Bone marrow (tissue), 2 donors: Measurements from ENCODE around the gene LYRM9.
"Not testable (repeated sequence)": the region's sequence is repeated elsewhere in the genome, so short reads cannot be mapped to it uniquely, and the experiment has no call there.

Experiments used
- DNase-seq, 2 donors: peaks; one replicate each; lab custom pipeline; 2025; lab: John Stamatoyannopoulos, UW

Gene LYRM9

DNA sequence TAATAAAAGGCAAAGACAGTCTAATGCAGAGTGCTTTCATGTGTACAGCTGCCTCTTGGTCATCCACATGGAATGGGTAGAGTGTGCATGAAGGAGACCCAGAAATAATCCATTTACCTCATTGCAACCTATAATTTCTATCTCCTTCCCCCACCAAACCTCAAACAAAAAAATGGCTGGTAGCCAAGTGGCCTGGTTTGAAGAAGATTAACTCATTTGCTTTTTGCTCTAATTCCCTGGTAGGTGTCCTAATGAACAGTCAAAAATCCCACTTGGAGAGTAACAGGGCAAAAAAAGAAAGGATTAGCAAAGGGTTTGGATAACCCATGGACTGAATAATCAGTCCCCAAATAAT is 13.0 kb upstream of the LYRM9 start:
- no peak for DNase-seq

DNA sequence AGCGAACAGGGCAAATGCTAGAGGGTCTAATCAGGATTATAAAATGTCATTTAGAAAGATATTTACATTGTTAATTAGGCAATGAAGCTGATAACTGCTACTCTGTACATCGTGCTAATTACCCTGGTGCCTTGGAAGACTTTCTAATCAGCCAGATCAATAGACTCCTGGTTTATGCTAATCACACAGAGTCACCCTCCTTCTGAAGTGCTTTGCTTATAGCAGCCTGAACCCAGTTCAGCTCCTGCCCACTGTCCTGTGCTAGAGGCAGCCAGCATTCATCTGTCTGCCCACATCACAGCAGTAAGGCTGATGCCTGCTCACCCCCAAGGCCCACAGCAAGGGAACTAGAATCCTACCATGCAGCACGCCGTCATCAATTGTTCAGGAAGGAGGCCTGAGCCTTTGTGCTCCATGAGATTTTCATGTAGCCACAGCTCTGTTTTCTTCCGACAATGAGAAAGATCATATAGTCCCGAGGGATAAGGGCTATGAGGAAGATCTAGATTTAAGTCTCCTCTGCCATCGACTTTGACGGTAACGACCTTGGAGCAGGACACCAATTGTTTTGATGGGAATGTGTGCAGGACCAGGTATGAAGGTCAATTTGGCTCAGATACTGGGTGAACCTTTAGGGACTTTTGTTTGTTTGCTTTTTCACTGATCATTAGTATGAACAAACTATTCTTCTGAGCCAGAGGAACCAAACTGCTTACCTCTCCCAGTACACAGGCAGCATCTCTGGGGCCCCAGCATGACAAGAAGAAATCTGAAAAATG is 12.5 kb upstream of the LYRM9 start:
- no peak for DNase-seq

DNA sequence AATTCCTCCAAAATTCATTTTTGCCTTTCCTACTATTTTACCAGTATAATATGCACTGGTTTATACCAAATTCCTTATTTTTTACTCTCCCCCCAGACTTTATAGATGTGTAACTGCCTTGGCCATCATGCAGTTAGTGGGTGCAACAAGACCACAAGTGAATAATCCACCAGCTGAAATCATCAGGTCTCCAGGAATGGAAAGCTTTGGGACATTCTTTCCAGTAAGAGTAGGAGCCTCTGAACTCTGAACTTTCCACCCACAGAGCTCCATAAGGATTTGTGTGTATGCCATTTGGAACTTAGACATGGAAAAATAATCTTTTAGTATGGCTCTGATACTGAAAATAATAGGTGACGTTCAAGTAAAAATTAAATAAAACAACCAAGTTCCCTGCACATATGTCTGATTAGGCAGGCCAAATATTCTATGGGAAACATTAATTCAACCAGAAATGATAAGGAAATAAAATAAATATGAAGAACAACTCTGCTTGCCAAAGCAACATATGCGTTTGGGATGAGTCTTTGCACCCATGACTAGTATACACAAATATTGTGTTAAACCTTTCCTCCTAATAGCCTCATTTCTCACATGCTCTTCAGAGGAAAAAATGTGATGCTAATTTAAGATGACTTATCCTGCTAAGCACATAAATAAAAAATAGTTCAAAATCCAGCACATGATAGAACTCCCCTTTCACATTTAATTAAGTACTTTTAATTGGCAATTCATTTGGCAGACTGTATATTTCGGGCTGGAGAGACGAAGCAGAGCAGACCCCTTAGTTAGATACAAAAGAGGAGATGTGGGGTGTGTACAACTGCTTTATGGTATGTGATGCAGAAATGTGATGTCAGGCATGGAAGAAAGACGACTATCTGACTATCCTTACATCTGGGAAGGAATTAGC is 11.6 kb upstream of the LYRM9 start:
- DNase-seq, result no peak

DNA sequence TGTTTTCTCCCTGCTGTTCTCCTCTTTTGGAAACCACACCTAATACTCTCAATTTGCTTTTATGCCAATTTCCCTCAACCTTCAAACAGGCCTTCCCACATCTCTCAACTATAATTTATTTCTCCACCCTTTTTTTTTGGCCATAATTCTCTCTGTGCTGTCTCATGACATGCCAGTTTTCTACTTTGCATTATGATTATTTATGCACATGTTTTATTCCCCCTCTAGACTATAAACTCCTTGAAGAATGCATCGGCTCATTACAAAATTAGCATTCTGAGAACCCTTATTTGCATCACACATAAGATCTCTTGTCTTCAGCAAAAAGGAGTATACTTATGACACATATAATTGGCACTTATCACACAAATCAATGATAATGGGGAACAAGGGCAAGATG is 10.9 kb upstream of the LYRM9 start:
- DNase-seq, result no peak

DNA sequence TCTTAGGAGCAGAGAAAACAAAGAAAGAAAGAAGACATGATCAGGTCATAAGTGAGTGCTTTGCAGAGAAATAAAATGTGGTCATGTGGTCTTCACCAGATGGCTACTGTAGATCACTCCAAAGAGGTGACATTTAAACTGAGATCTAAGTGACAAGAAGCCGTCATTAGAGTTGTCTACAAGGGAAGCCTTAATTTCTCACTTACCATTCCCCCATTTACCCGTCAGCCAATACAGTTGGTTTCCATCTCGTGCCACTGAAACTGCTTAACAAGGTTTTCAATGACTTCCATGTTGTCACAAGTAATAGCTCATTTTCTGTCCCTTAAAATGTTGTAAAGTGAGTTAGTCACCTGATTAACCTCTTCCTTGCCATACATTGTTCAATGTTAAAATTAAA is 6.4 kb upstream of the LYRM9 start:
- DNase-seq, result no peak

DNA sequence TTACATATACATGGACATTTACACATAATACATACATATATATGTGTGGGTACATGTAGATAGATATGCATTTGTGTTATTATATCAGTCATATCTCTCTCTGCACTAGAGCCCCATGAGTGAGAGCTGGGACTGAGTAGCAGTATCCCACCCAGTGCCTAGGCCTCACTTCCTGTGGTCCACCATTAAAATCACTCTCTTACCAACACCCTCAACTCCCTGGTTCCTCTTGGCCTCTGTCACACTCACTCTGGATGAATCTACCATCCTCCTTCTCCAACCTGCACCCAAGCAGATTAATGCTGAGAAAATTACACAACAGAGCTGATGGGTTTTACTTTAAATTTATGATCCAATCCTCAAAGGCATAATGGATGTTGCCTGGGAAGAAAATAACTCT is 4.9 kb upstream of the LYRM9 start:
- no peak for DNase-seq

DNA sequence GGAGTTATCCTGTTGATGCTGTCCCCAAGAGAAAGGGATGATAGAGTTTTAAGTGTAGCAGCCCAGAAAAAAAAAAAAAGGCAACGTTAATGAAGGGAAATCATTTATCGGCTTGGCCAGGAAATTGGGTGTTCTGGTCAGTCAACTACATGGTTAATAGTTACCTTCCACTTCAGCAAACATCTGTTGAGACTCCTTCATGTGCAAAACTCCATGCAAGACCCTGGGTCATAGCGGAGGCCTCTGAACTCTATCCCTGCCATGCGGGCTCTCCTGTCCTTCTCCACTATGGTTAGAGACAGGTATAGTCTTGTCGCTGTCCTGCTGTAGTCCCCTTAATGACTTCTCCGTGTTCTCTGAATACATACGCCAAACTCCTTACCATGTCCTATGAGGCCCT is 3.5 kb upstream of the LYRM9 start:
- DNase-seq, result no peak

DNA sequence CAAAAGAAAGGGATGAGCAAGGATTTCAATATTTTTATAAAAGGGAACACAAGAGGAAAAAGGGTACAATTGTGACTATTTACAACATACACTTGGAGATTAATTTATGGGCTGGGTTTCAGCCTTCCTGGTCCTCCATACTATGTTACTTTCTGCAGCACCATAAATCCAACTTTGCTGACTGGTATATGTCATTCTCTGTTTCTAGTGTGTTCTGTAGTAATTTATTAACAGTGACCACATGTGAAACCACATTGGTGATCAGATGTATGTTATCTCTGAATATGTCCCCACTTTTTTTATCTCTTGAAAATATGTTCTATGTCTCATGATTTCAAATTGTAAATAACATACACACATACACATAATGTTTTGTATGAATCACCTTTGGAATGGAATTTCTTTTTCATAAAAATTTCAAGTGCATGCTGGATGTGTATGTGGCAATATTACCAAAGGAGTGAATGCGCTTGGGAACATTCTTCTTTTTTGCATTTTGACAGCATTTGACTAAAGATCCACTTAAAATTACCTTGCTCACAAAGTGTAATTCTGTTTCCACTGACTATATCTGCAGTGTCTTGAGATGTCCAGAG is 2.9 kb upstream of the LYRM9 start:
- DNase-seq, result no peak

DNA sequence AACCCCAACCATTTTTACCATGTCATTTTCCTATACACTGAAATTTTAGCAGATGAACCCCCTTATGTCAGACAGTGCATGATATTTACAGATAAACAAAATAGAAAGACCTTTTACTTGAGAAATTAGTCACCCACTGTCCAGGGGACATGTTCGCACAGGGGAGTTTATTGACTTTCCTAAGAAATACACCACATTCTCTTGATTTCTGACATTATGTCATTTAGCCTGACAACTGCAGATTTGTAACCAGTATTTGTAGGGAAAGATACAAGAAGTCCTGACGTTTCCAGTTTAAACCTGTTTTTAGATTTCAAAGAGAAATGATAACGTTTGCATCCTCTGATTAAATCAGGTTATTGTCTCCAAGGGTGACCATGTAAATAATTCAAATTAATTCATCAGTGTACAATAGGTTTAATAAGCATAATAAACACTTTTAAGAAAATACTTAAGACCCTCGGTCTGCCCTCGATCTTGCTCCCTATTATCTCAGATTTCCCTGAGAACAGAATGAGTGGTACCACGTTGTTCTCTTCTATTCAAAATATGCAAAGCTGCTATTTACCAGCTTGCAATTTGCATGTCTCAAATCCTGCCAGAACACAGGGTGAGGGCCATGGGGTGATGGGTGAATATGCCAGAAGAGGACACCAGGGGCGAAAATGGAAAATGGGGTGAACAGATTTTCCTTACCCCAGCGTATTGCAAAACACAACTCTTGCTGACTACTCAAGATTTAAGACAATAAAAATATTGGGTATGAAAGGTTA is 2.1 kb upstream of the LYRM9 start:
- DNase-seq, result no peak

DNA sequence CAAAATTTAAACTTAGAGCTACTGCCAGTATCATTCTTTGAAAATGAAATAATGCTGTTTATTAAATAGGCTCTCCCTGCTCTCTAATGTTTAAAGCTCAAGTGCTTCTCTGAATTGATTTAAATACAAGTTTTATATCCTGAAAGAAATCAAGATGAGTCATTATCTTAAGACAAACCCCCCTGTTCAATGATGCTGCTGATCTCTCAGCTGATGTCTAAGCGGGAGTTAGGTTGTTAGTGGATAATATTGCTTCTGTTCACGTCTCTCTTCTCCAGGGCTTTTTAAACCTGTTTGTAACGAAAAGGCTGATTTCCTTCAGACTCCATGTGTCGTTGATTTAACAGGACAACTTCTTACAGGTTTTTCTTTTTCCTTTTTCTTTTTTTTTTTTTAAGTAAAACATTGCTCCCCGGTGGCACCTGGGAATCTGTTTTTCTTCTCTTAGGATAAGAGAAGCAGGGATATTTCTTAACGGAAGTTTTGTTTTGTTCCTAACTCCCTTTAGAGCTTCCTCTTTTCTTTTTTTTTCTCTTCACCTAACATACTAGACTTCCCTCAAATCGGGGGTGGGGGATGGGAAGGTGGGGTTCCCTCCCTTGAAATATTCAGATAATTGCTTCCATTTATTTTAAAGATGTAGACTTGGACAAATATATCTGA is 807 bp upstream of the LYRM9 start:
- peak in 1 of 2 donors; percentile 50 for DNase-seq

DNA sequence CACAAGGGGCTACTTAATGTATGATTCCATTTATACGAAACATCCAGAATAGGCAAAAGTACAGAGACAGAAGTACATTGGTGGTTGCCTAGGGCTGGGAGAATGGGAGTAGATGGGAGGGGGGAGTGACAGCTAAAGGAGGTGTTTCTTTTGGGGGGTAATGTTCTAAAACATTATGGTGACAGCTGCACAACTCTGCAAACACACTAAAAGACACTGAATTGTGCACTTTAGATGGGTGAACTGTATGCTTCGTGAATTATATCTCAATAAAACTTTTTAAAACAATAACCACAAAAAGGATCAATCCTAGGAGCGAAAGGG is 661 bp downstream of the LYRM9 start:
- no peak for DNase-seq

DNA sequence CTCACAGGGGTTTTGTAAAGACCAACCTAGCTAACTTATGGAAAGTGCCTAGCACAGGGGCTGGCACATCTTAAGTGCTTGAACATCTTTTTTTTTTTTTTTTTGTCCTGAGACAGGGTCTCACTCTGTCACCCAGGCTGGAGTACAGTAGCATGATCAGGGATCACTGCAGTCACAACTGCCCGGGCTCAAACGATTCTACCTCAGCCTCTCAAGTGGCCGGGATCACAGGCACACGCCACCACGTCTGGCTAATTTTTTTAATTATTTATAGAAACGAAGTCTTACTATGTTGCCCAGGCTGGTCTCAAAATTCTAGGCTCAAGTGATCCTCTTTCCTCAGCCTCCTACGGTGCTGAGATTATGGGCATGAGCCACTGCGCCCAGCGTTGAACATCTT is 1.3 kb downstream of the LYRM9 start:
- DNase-seq, result no peak

DNA sequence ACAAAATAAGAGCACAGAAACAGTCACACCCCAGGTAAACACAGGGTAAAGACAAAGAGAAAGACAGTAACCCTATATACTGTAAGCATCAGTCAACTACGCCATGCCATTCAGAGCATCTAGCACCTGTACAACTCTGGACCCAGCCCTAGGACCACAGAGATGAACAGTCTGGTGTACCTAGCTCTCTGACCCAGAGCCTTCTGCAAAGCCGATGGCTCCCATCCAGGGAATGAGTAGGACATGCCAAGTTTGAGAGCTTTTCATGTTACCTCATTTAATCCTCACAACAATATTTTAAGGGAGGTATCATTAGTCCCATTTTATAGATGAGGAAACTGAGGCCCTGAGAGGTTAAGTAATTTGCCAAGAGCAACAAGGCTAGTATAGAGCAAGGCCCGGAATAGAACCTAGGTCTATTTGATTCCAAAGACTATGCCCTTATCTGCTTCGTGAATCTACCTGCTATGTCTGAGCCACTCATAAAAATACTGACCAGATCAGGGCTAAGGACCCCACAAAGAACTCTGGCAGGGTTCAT is 3.4 kb downstream of the LYRM9 start:
- DNase-seq, result no peak

DNA sequence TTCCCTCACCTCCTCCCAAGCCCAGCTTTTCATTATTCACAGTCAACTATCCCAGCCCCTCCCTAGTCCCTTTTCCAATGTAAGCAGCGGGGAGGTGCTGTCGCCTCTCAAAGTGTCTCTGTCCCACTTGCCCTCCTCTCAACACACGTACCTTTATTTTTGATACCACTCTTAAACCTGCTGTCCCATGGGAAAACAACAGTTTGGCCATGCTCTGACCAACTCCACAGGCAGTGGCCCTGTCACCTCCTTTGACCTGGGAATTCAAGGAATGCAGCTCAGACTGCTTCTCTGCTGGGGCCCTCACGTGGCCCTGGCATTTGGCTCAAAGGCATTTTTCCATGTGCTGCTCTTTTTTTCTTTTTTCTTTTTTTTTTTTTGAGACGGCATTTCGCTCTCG is 4.2 kb downstream of the LYRM9 start:
- no peak for DNase-seq

DNA sequence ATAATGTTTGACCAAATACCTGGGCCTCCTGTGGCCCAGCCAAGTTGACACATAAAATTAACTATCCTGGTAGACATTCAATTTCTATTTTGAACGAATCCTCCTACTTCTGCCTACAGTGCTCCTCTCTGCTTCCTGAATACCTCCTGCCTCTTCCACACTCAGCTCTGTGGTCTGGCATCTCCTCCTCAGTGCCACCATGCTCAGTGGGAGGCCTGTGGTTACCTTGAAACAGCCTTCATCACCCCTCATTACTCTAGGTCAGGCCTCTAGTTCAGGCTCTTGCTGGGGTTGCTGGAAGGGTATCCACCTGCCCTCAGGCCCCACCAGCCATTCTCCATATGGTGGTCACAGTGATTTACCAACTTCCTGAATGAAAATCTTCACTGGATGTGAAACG is 5.1 kb downstream of the LYRM9 start:
- DNase-seq, result no peak

DNA sequence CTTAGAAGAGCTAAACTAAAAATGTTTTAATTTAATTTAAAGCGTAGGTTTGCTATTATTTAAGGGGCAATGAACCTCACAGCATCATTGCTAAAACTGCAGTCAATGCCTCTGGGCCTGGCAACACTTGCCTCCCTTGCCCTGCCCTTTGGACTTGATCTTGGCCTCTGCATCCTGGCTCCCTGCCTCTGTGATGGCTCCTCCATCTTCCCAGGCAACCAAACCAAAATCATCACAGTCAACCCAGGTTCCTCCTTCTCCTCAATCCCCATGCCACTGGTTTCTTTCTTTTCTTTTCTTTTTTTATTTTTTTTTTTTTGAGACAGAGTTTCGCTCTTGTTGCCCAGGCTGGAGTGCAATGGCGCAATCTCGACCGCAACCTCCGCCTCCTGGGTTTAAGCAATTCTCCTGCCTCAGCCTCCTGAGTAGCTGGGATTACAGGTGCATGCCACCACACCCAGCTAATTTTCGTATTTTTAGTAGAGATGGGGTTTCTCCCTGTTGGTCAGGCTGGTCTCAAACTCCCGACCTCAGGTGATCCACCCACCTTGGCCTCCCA is 6.7 kb downstream of the LYRM9 start:
- DNase-seq, result not testable (repeated sequence)

DNA sequence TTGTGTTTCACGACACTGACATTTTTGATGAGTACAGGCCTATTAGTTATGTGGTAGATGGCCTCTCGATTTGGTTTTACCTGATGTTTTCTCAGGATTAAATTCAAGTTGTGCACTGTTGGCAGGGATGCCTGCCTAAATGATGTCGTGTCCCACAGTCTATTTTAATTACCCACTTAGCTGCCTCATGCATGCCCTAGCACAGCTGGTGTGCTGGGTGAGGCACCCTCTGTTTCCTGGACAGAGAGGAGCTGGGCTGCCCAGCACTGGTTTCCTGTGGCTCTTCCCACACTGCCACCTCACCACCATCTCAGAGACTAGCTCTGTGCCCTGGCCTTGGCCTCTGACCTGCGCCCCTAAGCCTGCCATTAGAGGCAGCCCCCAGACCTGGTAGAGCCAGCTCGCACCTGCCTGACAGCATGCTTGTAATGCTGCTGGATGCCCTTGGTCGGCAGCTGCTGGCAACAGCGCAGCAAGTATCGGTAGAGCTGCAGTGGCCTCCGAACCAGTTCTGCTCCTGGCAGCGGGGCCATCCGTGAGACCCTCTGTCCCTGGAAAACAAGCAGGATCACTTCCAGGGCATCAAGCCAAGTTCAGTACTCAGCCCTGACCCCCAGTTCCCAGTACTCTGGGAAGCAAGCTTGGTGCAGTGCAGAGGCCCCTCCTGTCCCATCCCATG is 10.9 kb downstream of the LYRM9 start:
- DNase-seq, result no peak

DNA sequence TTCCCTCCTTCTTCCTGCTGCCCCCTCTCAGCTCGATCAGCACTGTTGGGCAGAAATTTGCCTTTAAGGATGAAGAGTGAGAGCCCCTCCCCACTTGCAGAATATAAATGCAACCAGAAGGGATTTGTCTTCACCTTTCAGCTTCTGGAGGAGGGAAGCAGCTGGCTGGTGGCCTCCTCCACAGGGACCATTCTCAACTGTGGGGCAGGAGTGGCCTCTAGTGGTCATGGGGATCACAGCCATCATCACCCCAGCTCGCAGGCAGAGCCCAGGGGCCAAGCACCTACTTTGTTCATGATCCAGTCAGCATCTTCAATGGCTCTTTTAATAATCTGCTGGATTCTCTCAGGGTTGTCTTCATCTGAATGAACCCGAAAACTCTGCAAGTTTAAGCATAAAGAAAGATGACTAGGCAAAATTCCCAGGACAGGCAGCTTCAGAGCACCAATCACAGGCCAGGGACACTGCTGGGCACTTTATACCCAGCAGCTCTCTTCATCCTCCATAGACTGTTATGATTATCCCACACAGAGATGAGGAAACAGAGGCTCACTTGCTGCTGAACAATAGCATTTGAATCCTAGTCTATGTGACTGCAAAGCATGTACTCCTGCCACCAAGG is 13.1 kb downstream of the LYRM9 start:
- peak; percentile 3 to 67 for DNase-seq

DNA sequence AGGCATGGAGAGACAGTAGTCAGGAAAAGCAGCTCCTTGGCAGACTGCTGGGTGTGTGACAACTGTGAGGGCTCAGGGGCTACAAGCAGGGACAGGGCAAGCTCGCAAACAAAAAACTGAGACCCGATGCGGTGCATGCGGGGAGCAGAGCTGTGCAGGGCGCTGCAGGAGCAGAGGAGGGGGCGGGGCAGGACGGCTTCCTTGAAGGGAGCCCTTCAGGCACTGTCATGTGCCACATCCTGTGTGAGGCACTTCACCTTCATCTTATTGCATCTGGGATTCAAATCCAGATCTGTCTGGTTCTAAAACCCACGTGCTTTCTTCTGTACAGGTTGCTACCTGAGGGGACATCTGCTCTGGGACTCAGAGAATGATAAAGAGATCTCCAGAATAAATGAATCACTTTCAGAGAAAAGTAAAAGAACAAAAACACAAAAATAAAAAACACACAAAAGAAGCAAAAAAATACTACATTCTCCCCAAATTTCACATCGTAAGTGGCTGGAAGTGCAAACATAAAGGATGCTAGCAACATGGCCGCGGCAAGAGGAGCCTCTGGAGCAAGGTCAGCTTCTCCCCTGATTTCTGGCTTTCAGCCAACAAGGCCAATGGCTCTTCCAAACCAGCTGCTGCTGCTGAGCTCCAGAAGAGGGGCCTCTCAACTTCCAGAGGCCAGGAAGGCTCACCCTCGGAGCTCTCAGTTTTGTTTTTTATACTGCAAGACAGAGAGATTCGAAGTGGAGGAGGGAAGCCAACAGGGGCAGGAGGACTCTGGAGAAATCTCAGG is 14.2 kb downstream of the LYRM9 start:
- no peak for DNase-seq
